HG02759 (cell line): ENCODE measurements around the gene CLSTN3.
"Not testable (repeated sequence)": the region's sequence is repeated elsewhere in the genome, so short reads cannot be mapped to it uniquely, and the experiment has no call there.

ENCODE experiments used
- ATAC-seq: cut with Tn5 transposase; IDR thresholded peaks from one replicate; pipeline ENCODE4 v1.9.1; 2021; ENCODE audit warnings: mild to moderate bottlenecking, moderate library complexity; ENCODE audit not compliant: unreplicated experiment

The CLSTN3 gene

DNA sequence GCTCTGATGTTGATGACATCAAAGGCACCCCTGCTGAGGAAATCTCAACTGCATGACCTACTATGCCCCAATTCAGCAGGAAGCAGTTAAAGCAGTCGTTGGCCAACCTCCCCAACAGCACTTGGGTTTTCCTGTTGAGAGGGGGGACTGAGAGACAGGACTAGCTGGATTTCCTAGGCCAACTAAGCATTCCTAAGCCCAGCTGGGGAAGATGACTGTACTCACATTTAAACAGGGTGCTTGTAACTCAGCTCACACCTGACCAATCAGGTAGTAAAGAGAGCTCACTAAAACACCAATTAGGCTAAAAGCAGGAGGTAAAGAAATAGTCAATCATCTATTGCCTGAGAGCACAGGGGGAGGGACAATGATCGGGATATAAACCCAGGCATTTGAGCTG lies 55.9 kb downstream of the CLSTN3 start:
- ATAC-seq: not testable (repeated sequence)

DNA sequence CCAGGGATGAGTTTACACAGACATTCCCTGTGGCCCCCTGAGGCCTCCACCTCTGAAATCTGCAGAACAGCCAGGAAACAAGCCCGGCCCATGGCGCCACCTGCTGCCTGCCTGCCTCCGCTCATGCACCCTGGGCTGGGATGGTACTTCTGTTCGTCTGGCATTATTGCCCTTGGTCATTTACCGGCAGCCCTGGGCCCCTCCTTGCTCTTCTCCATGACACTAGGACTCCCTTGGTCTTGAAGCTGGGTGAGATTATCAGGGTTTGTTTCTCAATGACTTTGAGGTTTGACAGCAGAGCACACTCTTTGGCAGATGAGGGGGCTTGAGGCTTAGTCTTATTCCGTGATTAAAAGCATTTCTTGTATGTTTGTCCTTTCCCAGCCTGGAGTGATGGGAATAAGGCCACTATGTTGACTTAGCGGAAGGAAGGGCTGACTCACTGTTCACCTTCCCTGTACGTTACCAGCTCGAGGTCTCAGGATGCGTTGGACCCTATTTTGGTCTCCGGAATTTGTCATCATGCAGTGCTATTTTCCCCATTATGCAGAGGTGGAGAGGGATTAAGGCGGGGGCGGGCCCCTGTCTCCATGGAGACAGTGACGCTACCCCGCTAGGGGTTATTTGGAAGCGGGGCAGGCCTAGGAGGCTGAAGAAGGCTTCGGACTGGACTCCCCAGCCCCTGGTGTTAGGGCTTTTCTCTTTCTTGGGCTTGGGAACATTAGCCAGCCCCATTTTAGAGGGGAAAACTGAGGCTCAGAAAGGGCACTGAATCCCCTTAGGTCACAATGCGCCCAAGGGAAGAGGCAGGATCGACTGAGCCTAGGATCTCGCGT lies 58.6 kb downstream of the CLSTN3 start:
- ATAC-seq: peak; percentile 35

DNA sequence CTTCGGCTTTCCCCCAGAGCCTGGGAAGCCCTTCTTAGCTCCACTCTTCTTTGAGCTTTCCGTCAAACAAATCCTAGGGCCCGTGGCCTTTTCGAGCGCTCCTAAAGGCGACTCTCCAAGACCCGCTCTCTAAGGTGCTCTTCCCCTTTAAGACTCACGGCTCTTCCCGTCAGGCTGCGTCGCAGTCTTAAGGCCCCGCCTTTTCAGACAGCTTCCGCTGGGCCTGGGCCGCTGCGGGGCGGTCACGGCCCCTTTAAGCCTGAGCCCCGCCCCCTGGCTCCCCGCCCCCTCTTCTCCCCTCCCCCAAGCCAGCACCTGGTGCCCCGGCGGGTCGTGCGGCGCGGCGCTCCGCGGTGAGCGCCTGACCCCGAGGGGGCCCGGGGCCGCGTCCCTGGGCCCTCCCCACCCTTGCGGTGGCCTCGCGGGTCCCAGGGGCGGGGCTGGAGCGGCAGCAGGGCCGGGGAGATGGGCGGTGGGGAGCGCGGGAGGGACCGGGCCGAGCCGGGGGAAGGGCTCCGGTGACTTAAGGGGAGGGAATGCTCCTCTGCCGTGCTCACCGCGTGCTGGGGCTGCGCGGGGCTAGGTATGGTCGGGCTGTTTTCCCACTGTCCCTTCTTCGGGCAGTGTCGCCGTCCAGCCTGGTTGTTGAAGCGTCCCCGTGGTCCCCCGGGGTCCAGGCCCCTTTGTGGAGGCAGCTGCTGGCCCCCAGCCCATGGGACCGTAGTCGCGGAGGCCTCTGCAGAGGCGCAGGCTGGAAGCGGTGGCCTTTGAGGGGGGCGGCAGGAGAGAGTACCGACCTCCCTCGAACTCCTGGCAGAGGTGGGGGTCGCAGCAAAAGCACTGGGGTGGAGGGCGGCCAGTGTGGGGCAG lies 59.5 kb downstream of the CLSTN3 start, which contains the start of gene PEX5:
Gene PEX5 (plus strand): TSS at position 289 of the 870 bp plus-strand sequence. CDS start 692 bp downstream, outside the sequence.
- peak; percentile 98 for ATAC-seq

DNA sequence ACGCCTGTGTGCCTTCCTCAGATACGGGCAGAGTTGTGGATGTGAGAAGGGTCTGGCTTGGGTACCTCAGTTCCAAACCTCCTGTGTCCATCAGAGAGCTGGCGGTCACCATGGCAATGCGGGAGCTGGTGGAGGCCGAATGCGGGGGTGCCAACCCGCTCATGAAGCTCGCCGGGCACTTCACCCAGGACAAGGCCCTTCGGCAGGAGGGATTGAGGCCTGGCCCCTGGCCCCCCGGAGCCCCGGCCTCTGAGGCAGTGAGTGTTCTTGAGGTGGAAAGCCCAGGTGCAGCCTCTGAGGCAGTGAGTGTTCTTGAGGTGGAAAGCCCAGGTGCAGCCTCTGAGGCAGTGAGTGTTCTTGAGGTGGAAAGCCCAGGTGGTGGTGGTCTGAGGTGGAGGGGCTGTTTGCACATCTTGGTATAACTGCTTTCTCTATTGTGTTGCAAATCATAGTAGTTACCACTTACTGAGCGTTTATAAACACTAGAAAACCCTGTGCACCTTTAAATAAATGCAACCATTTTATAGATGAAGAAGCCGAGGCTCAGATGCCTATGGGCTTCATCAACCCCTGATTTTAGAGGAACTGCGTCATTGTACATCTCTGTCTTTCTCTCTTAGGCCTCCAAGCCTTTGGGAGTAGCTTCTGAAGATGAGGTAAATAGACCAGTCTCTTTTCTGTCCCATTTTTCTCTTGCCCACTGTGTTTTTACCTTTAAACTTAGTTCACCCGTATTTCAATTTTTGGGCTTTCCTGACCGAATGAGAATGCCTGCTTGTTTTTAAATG lies 60.3 kb downstream of the CLSTN3 start:
- ATAC-seq: no peak

DNA sequence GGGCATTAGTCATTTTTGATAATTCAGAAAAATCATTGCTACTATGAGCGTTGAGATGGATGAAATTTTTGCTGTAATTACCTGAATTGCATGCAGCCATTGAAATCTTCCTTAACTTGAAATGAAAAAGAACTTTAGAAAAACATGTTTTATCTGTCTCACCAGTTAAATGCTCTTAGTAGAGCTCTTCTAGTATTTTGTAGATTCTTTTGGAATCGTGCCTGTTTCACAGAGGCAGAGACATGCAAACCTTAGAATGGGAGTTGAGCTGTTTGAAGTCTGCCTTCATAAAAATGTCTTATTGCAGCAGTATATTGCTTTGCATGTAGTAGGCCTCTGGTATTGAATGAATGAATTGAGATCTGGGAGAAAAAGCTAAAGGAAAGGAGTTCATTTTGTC lies 63.5 kb downstream of the CLSTN3 start:
- ATAC-seq: no peak

DNA sequence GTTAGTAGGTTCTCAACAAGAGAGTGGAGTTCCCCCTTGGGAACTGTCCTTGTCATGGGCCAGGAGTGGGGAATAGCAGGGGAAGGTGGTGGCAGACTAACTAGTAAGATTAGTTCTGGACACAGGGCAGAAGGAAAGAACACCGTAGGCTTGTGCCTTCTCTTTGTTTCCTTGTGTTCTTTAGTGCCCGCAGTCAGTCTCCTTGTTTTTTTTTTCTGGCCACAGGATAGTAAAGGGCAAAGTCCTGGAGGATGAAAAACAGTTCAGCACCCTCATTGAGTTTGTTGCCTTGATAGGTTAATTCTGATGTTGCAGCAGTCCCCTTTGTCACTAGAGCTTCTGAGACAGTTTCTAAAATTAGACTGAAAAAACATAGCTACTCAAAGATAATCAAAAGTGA lies 67.7 kb downstream of the CLSTN3 start:
- ATAC-seq: no peak

DNA sequence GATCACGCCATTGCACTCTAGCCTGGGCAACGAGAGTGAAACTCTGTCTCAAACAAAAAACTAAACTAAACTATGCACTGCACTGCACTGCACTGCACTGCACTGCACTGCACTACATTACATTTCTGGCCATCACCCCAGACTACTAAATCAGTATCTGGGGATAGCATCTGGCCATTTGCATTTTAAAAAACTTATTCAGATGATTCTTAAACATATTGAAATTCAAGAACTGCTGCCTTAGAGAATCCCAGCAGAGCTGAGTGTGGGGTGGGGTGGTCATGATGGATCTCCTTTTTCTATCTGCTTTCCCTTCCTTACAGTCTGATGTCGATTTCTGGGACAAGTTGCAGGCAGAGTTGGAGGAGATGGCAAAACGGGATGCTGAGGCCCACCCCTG lies 72.9 kb downstream of the CLSTN3 start:
- no peak for ATAC-seq

DNA sequence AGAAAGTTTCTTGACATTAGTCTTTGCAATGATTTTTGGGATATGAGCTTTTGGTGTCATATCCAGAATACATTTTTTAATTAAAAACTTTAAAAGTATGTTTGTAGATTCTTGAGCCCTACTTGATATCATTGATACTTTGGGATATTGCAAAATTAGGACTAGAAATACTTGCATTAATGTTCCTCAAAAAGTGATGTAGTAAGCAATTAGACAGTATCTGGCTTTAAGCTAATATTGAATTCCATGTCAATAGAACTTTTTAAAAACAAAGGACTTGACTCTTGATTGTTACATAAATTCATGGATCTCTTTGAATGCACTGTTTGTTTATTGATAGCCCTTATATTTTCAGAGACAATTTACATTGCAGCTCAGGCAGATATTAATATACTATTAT lies 74.9 kb downstream of the CLSTN3 start:
- no peak for ATAC-seq

DNA sequence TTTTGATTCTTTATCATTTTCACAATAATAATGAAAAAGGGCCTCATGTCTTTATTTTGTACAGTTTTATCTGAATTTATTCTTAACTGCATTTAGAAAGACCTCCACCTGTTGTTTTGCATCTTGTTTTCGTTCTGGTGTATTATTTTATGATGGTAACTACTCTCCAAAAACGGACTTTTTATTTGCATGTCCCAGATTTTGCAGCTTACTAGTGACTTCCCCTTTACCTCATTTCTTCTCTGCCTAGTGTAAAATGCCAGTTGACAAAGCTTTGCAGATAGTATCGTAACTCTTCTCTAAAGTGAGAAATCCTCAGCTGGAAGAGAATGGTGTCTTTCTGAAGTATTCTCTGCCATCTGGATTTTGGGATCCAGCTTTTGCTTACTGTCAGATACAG lies 76.5 kb downstream of the CLSTN3 start:
- no peak for ATAC-seq

DNA sequence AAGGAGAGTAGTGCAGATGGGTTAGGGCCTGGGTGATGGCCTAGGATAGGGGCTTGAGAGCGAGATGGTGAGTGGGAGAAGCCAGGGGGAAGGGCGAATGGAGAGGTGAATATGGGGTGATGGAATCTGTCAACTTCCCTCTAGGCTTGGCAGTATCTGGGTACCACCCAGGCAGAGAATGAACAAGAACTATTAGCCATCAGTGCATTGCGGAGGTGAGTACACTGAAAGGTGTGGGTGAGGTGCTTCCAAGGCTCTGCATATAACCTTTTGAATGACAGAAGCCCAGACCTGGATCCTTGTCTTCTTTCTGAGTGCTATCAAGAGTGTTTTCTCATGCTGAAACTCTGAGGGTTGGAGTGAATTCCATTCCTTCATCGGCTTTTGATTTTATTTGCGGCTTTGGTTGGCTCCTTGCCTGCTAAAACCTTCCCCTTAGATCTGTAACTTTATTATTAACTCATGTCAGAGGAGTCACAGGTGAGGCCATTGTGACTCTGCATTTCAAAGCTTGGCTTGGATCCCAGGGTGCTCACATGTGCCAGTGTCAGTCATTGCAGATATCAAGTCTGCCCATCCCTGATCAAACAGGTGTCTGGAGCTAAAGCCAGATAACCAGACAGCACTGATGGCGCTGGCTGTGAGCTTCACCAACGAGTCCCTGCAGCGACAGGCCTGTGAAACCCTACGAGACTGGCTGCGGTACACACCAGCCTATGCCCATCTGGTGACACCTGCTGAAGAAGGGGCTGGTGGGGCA lies 77.9 kb downstream of the CLSTN3 start:
- no peak for ATAC-seq
